ENCODE measurements around the gene ANLN.

DNA sequence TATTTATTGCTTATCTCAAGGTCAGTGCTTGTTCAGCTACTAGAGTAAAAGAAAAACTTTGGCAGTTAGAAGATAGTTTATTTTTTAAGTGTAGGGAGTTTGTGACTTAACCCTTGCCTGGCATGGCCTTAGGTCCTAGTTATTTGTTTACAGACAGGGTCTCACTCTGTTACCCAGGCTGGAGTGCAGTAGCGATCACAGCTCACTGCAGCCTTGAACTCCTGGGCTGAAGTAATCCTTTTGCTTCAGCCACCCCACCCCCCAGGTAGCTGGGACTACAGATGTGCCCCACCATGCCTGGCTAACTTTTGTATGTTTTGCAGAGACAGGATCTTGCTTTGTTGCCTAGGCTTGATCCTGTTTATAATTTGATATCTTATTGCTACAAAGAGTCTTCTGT lies 4.2 kb downstream of the ANLN start:
- no peak for TF ChIP-seq POLR2A (IDR thresholded peaks at IDR 0.05)
- TF ChIP-seq, protein P1, sequence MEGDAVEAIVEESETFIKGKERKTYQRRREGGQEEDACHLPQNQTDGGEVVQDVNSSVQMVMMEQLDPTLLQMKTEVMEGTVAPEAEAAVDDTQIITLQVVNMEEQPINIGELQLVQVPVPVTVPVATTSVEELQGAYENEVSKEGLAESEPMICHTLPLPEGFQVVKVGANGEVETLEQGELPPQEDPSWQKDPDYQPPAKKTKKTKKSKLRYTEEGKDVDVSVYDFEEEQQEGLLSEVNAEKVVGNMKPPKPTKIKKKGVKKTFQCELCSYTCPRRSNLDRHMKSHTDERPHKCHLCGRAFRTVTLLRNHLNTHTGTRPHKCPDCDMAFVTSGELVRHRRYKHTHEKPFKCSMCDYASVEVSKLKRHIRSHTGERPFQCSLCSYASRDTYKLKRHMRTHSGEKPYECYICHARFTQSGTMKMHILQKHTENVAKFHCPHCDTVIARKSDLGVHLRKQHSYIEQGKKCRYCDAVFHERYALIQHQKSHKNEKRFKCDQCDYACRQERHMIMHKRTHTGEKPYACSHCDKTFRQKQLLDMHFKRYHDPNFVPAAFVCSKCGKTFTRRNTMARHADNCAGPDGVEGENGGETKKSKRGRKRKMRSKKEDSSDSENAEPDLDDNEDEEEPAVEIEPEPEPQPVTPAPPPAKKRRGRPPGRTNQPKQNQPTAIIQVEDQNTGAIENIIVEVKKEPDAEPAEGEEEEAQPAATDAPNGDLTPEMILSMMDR (IDR thresholded peaks at IDR 0.05), result no peak
